Stimulated activated naive CD8-positive, alpha-beta T cell treated with anti-CD3 and anti-CD28 coated beads, Interleukin-15, amount 100 ng/mL, for 72 hours (primary cell): ENCODE data around the gene ERCC2.

Source experiments
- ATAC-seq: fragments of 150-1000 bp; cut with Tn5 transposase; 2 replicates; pipeline ENCODE4 v1.10.0; 2021; ENCODE audit warnings: mild to moderate bottlenecking, moderate library complexity
- DNase-seq, 2 donors: peaks; one replicate each; pipeline ENCODE4 v3.0.0; 2021 to 2022
- H3K27ac Mint-ChIP-seq, 2 donors: one replicate each; pipeline ENCODE4 v1.8.0; 2022; ENCODE audit warnings: mild to moderate bottlenecking in 2 of 2, mixed read lengths in 2 of 2, moderate library complexity in 2 of 2
- H3K27me3 Mint-ChIP-seq: one replicate; pipeline ENCODE4 v1.8.0; 2022; ENCODE audit warnings: mixed read lengths
- H3K4me1 Mint-ChIP-seq: one replicate; pipeline ENCODE4 v1.8.0; 2022; ENCODE audit warnings: mild to moderate bottlenecking, mixed read lengths
- H3K4me3 Mint-ChIP-seq, 2 donors: one replicate each; pipeline ENCODE4 v1.8.0; 2022; ENCODE audit warnings: mild to moderate bottlenecking in 2 of 2, mixed read lengths in 2 of 2, moderate library complexity in 1 of 2
- H3K9me3 Mint-ChIP-seq, 2 donors: one replicate each; pipeline ENCODE4 v1.8.0; 2022; ENCODE audit warnings: mixed read lengths in 2 of 2

The ERCC2 gene

GRCh38 chr19:45307361-45307760, 63.0 kb downstream of the ERCC2 start:
- no peak for DNase-seq
- no peak for ATAC-seq
- Mint-ChIP-seq H3K9me3 (no peaks in the 10 kb centered on the region), H3K4me1 (no peaks in the 10 kb centered on the region), H3K27me3 (peaks cover 13% of the 10 kb centered on the region), H3K27ac (no peak overlapping the region), H3K4me3 (no peak overlapping the region)

GRCh38 chr19:45306518-45307027, 63.8 kb downstream of the ERCC2 start:
- Mint-ChIP-seq H3K27ac (no peak overlapping the region), H3K27me3 (peaks cover 6% of the 10 kb centered on the region), H3K4me1 (no peaks in the 10 kb centered on the region), H3K9me3 (no peaks in the 10 kb centered on the region), H3K4me3 (no peak overlapping the region)
- DNase-seq (no peak), ATAC-seq (no peak)

GRCh38 chr19:45306040-45306439, 64.3 kb downstream of the ERCC2 start:
- Mint-ChIP-seq H3K4me1 (no peaks in the 10 kb centered on the region), H3K4me3 (no peak overlapping the region), H3K27me3 (peaks cover under 1% of the 10 kb centered on the region), H3K9me3 (no peaks in the 10 kb centered on the region), H3K27ac (peak overlapping the region in 1 of 2 donors; percentile 38)
- no peak for ATAC-seq
- no peak for DNase-seq

- Mint-ChIP-seq H3K27ac (no peak overlapping the region), H3K4me3 (no peak overlapping the region), H3K4me1 (no peaks in the 10 kb centered on the region), H3K9me3 (no peaks in the 10 kb centered on the region), H3K27me3 (no peaks in the 10 kb centered on the region)
- no peak for ATAC-seq
- DNase-seq = no peak
These were observed 65.0 kb downstream of the ERCC2 start for GRCh38 chr19:45305421-45305820.

GRCh38 chr19:45305007-45305406, 65.4 kb downstream of the ERCC2 start:
- H3K9me3 Mint-ChIP-seq = no peaks in the 10 kb centered on the region
- no peak for DNase-seq
- H3K27ac Mint-ChIP-seq = no peak overlapping the region
- no peaks in the 10 kb centered on the region for H3K4me1 Mint-ChIP-seq
- peak; percentile 23 for ATAC-seq
- no peak overlapping the region for H3K4me3 Mint-ChIP-seq
- H3K27me3 Mint-ChIP-seq = no peaks in the 10 kb centered on the region

GRCh38 chr19:45304141-45304926, 66.0 kb downstream of the ERCC2 start:
- Mint-ChIP-seq H3K4me1 (no peaks in the 10 kb centered on the region), H3K27me3 (no peaks in the 10 kb centered on the region), H3K4me3 (no peak overlapping the region), H3K9me3 (no peaks in the 10 kb centered on the region), H3K27ac (no peak overlapping the region)
- no peak for ATAC-seq
- no peak for DNase-seq

GRCh38 chr19:45303269-45304060, 66.9 kb downstream of the ERCC2 start:
- no peaks in the 10 kb centered on the region for H3K4me1 Mint-ChIP-seq
- ATAC-seq (no peak), DNase-seq (no peak)
- no peak overlapping the region for H3K27ac Mint-ChIP-seq
- no peaks in the 10 kb centered on the region for H3K9me3 Mint-ChIP-seq
- no peaks in the 10 kb centered on the region for H3K27me3 Mint-ChIP-seq
- no peak overlapping the region for H3K4me3 Mint-ChIP-seq

- Mint-ChIP-seq H3K27ac (no peak overlapping the region), H3K4me3 (no peak overlapping the region), H3K27me3 (no peaks in the 10 kb centered on the region), H3K4me1 (no peaks in the 10 kb centered on the region), H3K9me3 (no peaks in the 10 kb centered on the region)
- no peak for DNase-seq
- no peak for ATAC-seq
These were observed 68.0 kb downstream of the ERCC2 start for GRCh38 chr19:45302416-45302815.
